Neuron (in vitro differentiated cells): ENCODE results near the gene UBE2J2.
"Not testable (repeated sequence)": the region's sequence is repeated elsewhere in the genome, so short reads cannot be mapped to it uniquely, and the experiment has no call there.

Source experiments
- H2AFZ ChIP-seq: one replicate; pipeline ENCODE4 v1.6.1; 2013; ENCODE audit warnings: low read depth, mild to moderate bottlenecking, inconsistent platforms, low read length, moderate library complexity
- H3K27me3 ChIP-seq: one replicate; pipeline ENCODE4 v1.6.1; 2013; ENCODE audit warnings: low read length; ENCODE audit not compliant: insufficient read depth
- H3K36me3 ChIP-seq: one replicate; pipeline ENCODE4 v1.6.1; 2013; ENCODE audit warnings: low read length; ENCODE audit not compliant: insufficient read depth
- H3K4me1 ChIP-seq: one replicate; pipeline ENCODE4 v1.6.1; 2013; ENCODE audit warnings: low read length; ENCODE audit not compliant: insufficient read depth
- H3K4me3 ChIP-seq: 2 replicates; pipeline ENCODE4 v1.5.1; 2013; ENCODE audit warnings: mild to moderate bottlenecking, low read length, moderate library complexity
- H3K9me3 ChIP-seq: one replicate; pipeline ENCODE4 v1.6.1; 2013; ENCODE audit warnings: low read length

UBE2J2 gene

DNA sequence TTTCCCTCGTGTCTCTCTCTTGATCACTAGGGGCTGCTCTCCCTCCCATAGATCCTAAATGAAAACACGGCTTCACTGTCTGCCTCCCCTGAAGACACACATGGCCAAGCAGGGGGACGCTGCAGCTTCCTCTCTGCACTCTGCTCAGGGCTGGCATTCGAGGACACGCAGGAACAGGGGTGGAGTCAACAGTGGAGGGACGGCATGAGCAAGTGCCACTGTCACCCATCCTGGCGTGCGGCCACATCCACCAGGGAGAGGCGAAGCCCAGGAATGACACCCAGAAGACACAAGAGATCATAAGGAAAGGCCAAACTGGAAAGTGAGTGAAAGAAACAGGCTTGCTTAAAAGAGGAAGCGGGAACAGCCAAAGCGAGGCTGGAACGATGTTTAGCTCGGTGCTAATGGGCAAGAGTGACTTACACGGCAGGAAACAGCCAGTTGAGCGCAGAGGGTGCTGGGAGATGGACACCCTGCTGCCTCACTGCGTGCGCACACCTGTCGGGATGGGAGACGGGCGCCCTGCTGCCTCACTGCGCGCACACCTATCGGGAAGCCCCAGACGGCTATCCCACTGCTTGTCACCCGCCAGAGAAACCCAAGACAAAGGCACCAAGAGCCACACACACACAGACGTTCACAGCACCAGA, 13.6 kb downstream of the UBE2J2 start:
- H2AFZ ChIP-seq: no peak overlapping the region
- no peaks in the 10 kb centered on the region for H3K4me1 ChIP-seq
- H3K4me3 ChIP-seq: no peak overlapping the region
- H3K9me3 ChIP-seq: no peaks in the 10 kb centered on the region
- no peaks in the 10 kb centered on the region for H3K27me3 ChIP-seq
- peaks cover 62% of the 10 kb centered on the region for H3K36me3 ChIP-seq

DNA sequence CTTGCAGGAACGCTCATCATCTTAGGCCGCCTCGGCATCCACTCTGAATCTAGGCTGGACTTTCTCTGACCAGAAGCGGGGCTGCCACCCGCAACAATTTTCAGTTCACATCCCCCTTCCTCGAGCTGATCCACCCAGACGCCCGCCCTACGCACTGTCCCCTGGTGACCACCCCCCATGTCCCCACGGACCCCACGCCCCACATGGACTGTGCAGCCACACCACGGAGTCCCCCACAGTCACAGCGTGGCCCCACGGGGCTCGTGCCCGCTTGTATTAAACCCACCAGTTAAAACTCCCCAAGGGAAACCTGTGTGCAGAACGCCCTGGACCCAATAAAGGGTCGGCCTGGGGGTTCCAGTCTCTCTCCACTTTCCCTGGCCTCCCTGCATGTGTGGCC, 14.1 kb downstream of the UBE2J2 start:
- Histone ChIP-seq H3K4me1 (no peaks in the 10 kb centered on the region), H3K27me3 (no peaks in the 10 kb centered on the region), H3K4me3 (no peak overlapping the region), H3K9me3 (no peaks in the 10 kb centered on the region), H2AFZ (no peak overlapping the region), H3K36me3 (peaks cover 62% of the 10 kb centered on the region)

DNA sequence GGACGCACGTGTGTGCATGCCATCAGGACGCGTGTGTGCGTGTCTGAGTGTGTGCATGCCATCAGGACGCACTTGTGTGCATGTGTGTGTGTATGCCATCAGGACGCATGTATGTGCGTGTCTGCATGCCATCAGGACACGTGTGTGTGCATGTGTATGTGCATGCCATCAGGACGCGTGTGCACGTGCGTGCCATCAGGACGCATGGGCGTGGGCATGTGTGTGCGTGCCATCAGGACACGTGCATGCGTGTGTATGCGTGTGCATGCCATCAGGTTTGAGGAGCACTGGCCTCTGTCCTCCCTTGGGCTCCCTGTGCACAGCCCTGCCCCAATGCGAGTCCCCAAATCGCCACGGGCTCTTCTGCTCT, 14.6 kb downstream of the UBE2J2 start:
- Histone ChIP-seq H3K4me3 (no peak overlapping the region), H2AFZ (no peak overlapping the region), H3K9me3 (no peaks in the 10 kb centered on the region), H3K27me3 (no peaks in the 10 kb centered on the region), H3K36me3 (peaks cover 62% of the 10 kb centered on the region), H3K4me1 (no peaks in the 10 kb centered on the region)

DNA sequence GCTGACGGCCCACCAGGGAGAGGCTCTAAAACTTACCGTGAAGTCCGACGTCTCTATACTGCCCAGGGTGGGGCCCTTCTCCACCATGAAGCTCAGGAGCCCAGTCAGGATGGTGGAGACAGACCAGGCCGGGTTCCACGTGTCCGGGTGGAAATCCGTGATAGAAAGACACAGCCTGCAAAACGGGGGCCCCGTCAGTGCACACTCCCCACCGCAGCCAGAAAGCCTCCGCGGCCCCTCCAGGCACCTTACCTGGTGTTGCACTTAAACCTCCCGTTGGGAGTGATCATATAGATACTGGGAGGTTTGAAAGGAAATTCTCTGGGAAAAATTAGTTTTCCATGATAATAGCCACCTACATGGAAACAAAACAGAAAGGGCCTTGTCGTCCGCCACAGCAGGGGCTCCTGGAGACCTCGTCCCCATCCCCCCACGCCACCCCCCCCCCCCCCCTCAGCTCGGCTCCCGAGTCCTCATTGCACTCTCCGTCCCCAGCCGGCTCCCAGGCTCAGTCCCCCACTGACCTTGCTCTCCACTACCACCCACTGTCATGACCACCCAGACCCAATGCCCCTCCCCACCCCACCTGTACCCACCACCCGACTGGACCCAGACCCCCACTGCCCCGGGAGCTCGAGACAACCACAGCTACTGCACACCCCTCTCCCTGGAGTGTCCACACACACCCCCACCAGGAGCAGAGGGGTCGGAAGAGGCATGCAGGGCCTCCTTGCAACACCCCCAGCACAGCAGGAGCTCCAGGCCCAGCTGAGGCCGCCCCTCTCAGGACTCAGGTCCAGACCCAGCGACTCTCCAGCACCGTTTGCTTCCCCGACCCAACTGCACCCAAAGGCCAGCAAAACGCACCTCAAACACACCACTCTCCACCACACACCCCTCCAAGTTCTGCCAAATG, 16.4 kb downstream of the UBE2J2 start:
- Histone ChIP-seq H2AFZ (no peak overlapping the region), H3K9me3 (no peaks in the 10 kb centered on the region), H3K4me3 (no peak overlapping the region), H3K4me1 (no peaks in the 10 kb centered on the region), H3K27me3 (no peaks in the 10 kb centered on the region), H3K36me3 (peaks cover 53% of the 10 kb centered on the region)

DNA sequence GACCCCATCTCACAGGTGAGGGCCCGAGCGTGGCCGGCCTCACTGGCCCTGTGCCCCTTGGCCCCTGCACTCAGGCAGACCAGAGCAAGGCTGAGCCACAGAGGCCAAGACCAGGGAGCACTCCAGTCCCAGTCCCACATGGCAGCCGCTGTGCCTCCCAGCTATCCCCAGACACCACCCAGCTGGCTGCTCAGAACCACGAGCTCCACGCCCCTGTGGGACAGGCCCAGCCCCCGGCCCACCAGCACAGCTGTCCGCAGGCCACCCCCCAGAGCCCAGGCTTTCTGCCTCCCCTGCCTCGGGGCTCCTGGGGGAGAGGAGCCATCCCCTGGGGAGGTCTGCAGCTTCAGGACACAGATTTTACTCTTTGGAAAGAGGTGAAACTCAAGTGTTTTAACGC, 18.0 kb downstream of the UBE2J2 start:
- H3K36me3 ChIP-seq: peaks cover 45% of the 10 kb centered on the region

DNA sequence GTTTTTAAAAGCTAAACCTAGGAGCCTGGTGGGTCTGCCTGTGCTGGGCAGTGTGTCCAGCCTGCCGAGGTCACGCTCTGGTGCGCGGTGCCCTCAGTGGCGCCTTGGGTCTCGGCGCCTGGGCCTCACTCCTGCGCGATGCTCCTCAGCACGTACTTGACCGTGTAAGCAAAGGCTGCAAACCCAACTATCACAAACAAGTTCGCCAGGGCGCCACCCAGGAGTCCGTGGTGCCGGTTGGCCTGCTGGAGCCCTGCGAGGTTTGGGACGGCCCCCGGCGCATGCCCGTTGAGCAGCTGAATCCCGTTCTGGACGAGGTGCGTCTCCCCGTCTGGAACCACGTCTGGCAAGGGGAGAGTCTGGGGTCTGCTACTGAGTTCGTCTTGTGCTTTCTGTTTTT, 18.6 kb downstream of the UBE2J2 start:
- Histone ChIP-seq H3K4me3 (no peak overlapping the region), H3K27me3 (no peaks in the 10 kb centered on the region), H3K4me1 (no peaks in the 10 kb centered on the region), H3K9me3 (no peaks in the 10 kb centered on the region), H2AFZ (no peak overlapping the region), H3K36me3 (peaks cover 40% of the 10 kb centered on the region)

More for the DNA sequence above, 18.0 kb downstream of the UBE2J2 start:
- H3K27me3 ChIP-seq: no peaks in the 10 kb centered on the region
- no peaks in the 10 kb centered on the region for H3K4me1 ChIP-seq
- H3K4me3 ChIP-seq: no peak overlapping the region
- no peaks in the 10 kb centered on the region for H3K9me3 ChIP-seq
- no peak overlapping the region for H2AFZ ChIP-seq

DNA sequence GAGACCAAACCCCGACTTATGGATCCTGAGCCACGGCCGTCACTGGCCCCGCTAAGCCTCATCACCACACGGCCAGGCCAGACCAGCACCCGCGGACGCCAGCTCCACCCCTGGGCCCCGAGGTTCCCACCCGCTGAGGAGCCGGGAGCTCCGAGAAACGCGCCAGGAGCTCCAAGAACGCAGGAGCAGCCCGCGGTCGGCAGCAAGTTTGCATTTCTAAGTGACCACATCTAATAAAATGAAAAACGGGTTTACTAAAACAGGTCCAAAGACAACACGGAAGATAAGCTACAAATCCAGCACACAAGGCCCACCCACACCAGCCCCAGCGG, 19.0 kb downstream of the UBE2J2 start:
- peaks cover 36% of the 10 kb centered on the region for H3K36me3 ChIP-seq
- no peaks in the 10 kb centered on the region for H3K9me3 ChIP-seq
- H2AFZ ChIP-seq: no peak overlapping the region
- H3K4me3 ChIP-seq: no peak overlapping the region
- no peaks in the 10 kb centered on the region for H3K27me3 ChIP-seq
- H3K4me1 ChIP-seq: no peaks in the 10 kb centered on the region

DNA sequence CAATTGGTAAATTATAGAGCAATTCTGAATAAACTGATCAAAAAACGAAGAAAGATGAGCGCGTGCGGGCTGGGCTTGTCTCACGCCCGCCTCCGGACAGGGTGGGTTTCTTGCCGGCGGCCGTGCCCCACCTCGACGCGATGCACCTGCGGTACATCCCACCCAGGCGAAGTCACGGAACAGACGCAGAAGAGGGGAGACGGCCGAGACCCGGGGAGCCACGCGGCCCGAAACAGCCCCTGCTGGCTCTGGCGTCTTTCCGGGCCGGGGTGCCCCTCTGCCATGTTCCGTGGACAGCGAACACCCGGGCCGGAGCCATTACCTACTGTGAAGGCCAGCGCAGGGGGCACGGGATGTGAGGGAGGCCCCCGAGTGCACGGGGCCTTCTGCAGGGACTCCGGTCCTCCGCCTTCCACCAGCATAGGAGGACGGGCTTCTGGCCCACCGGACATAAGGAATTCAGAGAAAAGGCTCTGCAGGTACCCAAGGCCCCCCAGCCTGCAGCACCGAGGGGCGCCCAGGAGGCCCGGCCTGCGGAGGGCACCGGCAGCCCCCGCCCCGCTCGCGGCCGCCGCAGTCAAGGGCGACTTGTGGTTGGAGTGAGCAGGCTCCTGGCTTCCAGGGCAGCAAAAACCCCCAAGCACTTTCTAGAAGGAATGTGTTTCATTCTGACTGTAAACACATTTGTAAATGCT, 19.5 kb downstream of the UBE2J2 start:
- peaks cover 34% of the 10 kb centered on the region for H3K36me3 ChIP-seq

DNA sequence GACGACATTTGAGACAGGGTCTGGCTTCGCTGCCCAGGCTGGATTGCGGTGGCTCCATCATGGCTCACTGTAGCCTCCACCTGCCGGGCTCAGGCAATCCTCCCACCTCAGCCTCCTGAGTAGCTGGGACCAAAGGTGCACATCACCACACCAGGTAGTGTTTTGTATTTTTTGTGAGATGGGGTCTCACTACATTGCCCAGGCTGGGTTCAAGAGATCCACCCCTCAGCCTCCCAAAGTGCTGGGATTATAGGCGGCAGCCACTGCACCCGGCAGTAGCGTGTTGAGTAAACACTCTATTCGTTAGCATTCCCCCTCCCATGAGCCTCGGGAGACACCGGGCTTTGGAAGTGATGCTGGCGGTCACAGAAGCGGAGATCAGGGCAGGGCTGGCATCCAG, 20.3 kb downstream of the UBE2J2 start:
- Histone ChIP-seq H3K9me3 (no peaks in the 10 kb centered on the region), H3K36me3 (peaks cover 30% of the 10 kb centered on the region), H3K27me3 (no peaks in the 10 kb centered on the region), H2AFZ (no peak overlapping the region), H3K4me1 (no peaks in the 10 kb centered on the region), H3K4me3 (no peak overlapping the region)

More for the DNA sequence above, 19.5 kb downstream of the UBE2J2 start:
- Histone ChIP-seq H3K4me1 (no peaks in the 10 kb centered on the region), H3K9me3 (no peaks in the 10 kb centered on the region), H3K4me3 (no peak overlapping the region), H3K27me3 (no peaks in the 10 kb centered on the region), H2AFZ (no peak overlapping the region)

DNA sequence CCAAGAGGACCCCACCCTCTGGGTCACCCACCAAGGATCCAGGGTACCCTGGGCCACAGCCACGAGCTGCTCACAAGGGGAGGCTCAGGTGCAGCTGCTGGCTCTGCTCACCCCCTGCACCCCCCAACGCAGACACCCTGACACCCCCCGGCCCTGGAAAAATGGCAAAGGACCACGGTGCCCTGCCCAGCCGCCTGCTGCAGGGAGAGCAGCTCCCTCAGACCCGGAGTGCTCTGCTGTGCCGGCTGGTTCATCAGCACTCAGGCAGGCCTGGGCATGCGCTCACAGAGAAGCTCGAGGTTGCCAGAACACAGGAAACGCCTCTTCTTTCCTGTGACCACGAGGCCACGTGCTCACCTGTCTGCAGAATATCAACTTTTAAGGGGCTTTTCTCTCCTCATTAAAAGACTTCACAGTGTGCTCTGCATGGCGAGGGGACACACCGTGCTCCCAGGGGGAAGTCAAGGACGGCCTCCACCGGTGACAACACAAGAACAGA, 22.8 kb downstream of the UBE2J2 start:
- Histone ChIP-seq H3K4me1 (no peaks in the 10 kb centered on the region), H3K36me3 (peaks cover 21% of the 10 kb centered on the region), H3K27me3 (peaks cover 12% of the 10 kb centered on the region), H2AFZ (no peak overlapping the region), H3K4me3 (no peak overlapping the region), H3K9me3 (no peaks in the 10 kb centered on the region)

DNA sequence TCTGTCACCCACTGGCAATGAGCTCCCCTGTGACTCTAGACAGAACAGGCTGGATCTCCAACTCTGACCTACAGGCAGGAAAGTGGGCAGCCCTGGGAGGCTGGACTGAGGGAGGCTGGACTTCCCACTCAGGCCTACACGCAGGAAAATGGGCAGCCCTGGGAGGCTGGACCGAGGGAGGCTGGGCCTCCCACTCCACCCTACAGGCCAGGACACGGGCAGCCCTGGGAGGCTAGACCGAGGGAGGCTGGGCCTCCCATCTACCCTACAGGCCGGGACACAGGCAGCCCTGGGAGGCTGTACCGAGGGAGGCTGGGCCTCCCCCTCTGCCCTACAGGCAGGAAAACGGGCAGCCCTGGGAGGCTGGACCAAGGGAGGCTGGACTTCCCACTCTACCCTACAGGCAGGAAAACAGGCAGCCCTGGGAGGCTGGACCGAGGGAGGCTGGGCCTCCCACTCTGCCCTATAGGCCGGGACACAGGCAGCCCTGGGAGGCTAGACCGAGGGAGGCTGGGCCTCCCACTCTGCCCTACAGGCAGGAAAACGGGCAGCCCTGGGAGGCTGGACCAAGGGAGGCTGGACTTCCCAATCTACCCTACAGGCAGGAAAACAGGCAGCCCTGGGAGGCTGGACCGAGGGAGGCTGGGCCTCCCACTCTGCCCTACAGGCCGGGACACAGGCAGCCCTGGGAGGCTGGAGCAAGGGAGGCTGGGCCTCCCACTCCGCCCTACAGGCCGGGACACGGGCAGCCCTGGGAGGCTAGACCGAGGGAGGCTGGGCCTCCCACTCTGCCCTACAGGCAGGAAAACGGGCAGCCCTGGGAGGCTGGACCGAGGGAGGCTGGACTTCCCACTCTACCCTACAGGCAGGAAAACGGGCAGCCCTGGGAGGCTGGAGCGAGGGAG, 25.4 kb downstream of the UBE2J2 start:
- not testable (repeated sequence) for H3K9me3 ChIP-seq, H2AFZ ChIP-seq, H3K36me3 ChIP-seq, H3K4me3 ChIP-seq, H3K4me1 ChIP-seq
- H3K27me3 ChIP-seq: peaks cover 14% of the 10 kb centered on the region

DNA sequence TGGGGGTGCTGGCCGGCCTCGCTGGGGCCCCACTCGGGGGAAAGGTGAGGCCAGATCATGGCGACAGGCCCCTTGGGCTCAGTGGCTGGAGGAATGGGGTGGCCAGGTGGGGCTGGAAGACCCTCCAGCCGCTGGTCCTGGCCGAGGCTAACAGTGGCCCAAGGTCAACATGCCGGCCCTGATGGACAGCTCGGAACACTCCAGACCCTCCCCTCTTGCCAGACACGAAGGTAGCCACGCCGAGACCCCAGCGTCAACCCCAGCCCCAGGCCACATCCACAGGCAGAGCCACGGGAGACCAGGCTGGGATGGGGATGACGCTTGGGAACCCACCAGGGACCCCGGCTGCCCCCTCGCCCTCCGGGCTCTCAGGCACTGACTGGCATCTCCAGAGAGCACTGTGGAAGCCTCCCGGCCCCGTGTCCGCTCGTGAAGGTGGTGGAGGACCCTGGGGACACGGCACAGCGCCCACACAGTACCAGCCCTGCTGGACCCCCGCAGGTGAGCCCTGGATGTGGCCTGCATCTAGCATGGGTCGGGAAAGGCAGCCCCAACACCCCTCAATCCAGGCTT, 26.2 kb downstream of the UBE2J2 start:
- Histone ChIP-seq H2AFZ (no peak overlapping the region), H3K4me3 (no peak overlapping the region), H3K4me1 (peaks cover 4% of the 10 kb centered on the region), H3K9me3 (no peaks in the 10 kb centered on the region), H3K36me3 (no peaks in the 10 kb centered on the region), H3K27me3 (peaks cover 14% of the 10 kb centered on the region)
